ENCODE data around the gene FOXL3.

FOXL3 gene

GRCh38 chr7:271266-272107 is 18.5 kb upstream of the FOXL3 start:
- H3K27ac ChIP-seq, result no peak overlapping the region
- TF ChIP-seq CTCF (IDR thresholded peaks at IDR 0.05) (no peak), ZFX (IDR thresholded peaks at IDR 0.05; ENCODE audit: borderline replicate concordance) (no peak)

GRCh38 chr7:272108-272615 is 17.8 kb upstream of the FOXL3 start:
- H3K27ac ChIP-seq, result no peak overlapping the region
- TF ChIP-seq CTCF (IDR thresholded peaks at IDR 0.05) (no peak), ZFX (IDR thresholded peaks at IDR 0.05; ENCODE audit: borderline replicate concordance) (no peak)

GRCh38 chr7:272631-273030 is 17.3 kb upstream of the FOXL3 start:
- TF ChIP-seq CTCF (IDR thresholded peaks at IDR 0.05) (no peak), ZFX (IDR thresholded peaks at IDR 0.05; ENCODE audit: borderline replicate concordance) (no peak)
- H3K27ac ChIP-seq, result no peak overlapping the region

- TF ChIP-seq ZFX (IDR thresholded peaks at IDR 0.05; ENCODE audit: borderline replicate concordance), result no peak
- TF ChIP-seq CTCF (IDR thresholded peaks at IDR 0.05), result no peak
Measured at GRCh38 chr7:273327-273726, 16.6 kb upstream of the FOXL3 start.

GRCh38 chr7:274266-274665 is 15.7 kb upstream of the FOXL3 start:
- TF ChIP-seq ZFX (IDR thresholded peaks at IDR 0.05; ENCODE audit: borderline replicate concordance) (no peak), CTCF (IDR thresholded peaks at IDR 0.05) (no peak)
- no peak overlapping the region for H3K27ac ChIP-seq

More at GRCh38 chr7:273327-273726, 16.6 kb upstream of the FOXL3 start:
- no peak overlapping the region for H3K27ac ChIP-seq

GRCh38 chr7:276230-276835 is 13.6 kb upstream of the FOXL3 start:
- H3K27ac ChIP-seq, result no peak overlapping the region
- TF ChIP-seq CTCF (IDR thresholded peaks at IDR 0.05) (no peak), ZFX (IDR thresholded peaks at IDR 0.05; ENCODE audit: borderline replicate concordance) (no peak)

- no peak for TF ChIP-seq CTCF (IDR thresholded peaks at IDR 0.05)
- no peak for TF ChIP-seq ZFX (IDR thresholded peaks at IDR 0.05; ENCODE audit: borderline replicate concordance)
- H3K27ac ChIP-seq, result no peak overlapping the region
Measured at GRCh38 chr7:277228-277627, 12.7 kb upstream of the FOXL3 start.
